ENCODE data around the gene CLTA. TPM values are rescaled to one million over a fixed set of nuclear protein-coding genes. Genes with fewer than 3 reads are reported as not detected.

The CLTA gene
- total RNA-seq, 3 donors from 2014 or later: 177 to 202 (median 178) TPM

DNA sequence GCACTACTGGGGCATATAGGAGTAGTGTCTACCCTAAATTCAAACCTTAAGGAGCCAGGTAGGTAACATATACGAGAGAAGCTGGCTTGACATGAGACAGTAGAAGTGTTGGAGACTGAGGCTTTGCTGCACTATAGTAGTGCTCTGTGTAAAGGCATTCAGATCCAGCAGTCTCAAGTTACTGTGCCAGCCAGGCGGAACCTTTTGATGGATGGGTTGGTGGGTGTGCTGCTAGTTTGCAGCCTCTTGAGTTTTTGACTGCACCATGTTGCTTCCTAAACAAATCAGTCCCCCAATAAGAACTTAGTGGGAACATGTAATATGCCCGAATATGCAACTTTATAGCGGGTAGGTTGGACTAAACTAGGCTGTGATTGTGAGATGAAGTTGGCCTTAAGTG, 1.5 kb downstream of the CLTA start:
- TF ChIP-seq POLR2A (IDR thresholded peaks at IDR 0.05) (no peak), POLR2AphosphoS5 (IDR thresholded peaks at IDR 0.05) (no peak)
- TF ChIP-seq, protein P1, sequence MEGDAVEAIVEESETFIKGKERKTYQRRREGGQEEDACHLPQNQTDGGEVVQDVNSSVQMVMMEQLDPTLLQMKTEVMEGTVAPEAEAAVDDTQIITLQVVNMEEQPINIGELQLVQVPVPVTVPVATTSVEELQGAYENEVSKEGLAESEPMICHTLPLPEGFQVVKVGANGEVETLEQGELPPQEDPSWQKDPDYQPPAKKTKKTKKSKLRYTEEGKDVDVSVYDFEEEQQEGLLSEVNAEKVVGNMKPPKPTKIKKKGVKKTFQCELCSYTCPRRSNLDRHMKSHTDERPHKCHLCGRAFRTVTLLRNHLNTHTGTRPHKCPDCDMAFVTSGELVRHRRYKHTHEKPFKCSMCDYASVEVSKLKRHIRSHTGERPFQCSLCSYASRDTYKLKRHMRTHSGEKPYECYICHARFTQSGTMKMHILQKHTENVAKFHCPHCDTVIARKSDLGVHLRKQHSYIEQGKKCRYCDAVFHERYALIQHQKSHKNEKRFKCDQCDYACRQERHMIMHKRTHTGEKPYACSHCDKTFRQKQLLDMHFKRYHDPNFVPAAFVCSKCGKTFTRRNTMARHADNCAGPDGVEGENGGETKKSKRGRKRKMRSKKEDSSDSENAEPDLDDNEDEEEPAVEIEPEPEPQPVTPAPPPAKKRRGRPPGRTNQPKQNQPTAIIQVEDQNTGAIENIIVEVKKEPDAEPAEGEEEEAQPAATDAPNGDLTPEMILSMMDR (IDR thresholded peaks at IDR 0.05): no peak
- no peak for DNase-seq (ENCODE audit: low spot score in 2 of 2)
- peak overlapping the region in 1 of 2 donors; percentile 91 for H3K27ac ChIP-seq
- no peaks in the 10 kb centered on the region for H3K9me3 ChIP-seq
- intact Hi-C loops (cut with DNase I; ENCODE audit: low total_unique reads): no loop called here
- H3K4me3 ChIP-seq: peak overlapping the region; percentile 69 to 98 (median 83)
- no peaks in the 10 kb centered on the region for H3K36me3 ChIP-seq
- no peaks in the 10 kb centered on the region for H3K27me3 ChIP-seq
- peaks cover 8 to 26% of the 10 kb centered on the region in 2 donors for H3K4me1 ChIP-seq

DNA sequence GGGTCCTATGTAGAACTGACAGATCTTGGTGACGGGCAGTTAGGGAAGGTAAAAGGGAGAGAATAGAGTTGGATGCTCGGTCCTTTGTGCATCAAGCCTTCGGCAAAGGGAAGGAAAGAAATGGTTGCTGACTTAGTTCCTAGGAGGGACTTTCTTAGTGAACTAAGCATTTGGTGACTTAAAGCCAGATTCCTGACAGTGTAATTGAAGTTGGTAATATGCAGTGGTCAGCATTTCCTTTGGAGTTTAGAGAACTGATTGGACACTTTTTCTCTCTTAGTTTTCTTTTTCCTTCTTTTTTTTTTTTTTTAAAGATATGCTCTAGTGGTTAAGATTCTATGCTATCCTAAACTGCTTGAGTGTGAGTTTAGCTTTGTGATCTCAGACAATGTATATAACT, 2.3 kb downstream of the CLTA start:
- H3K27me3 ChIP-seq: no peaks in the 10 kb centered on the region
- peak overlapping the region; percentile 69 to 98 (median 83) for H3K4me3 ChIP-seq
- intact Hi-C loops (cut with DNase I; ENCODE audit: low total_unique reads): no loop called here
- no peak for DNase-seq (ENCODE audit: low spot score in 2 of 2)
- H3K36me3 ChIP-seq: no peaks in the 10 kb centered on the region
- H3K27ac ChIP-seq: no peak overlapping the region
- peaks cover 8 to 26% of the 10 kb centered on the region in 2 donors for H3K4me1 ChIP-seq
- H3K9me3 ChIP-seq: no peaks in the 10 kb centered on the region
- TF ChIP-seq POLR2A (IDR thresholded peaks at IDR 0.05) (no peak), POLR2AphosphoS5 (IDR thresholded peaks at IDR 0.05) (no peak)
- TF ChIP-seq, protein P1 (IDR thresholded peaks at IDR 0.05): no peak

DNA sequence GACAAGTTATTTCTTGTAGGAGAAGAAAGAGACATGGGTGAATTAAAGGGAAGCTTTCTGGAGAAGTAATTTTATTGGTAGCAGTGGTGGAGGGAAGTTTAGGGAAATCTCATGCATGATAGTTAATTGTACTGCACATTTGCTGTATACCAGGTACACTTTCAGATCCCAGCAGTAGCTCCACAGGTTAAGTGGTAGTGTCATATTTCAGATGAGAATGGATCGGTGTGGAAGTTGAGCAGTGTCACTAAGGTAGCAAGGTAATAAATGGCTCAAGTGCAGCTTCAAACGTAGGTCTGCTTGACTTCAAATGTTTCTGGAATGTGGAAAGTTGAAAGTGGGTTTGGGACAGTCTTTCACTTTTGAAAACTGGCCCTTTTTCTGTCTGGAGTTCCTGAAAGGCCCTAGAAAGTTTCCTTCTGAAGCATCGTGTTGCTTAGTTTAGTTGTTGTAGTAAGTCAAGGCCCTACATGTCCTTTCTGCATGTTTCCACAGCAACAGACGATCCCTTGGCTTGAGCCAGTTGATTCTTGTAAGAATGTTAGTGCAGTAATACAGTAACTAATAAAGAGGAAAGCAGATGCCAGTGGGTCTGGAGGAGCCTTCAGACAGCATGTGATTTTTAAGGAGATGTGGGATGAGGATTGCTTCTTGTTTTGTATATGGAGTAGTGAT, 3.7 kb downstream of the CLTA start:
- H3K4me3 ChIP-seq: no peak overlapping the region
- intact Hi-C loops (cut with DNase I; ENCODE audit: low total_unique reads): no loop called here
- H3K36me3 ChIP-seq: no peaks in the 10 kb centered on the region
- DNase-seq (ENCODE audit: low spot score in 2 of 2): no peak
- H3K27ac ChIP-seq: peak overlapping the region in 1 of 2 donors; percentile 16
- H3K4me1 ChIP-seq: peaks cover 8 to 26% of the 10 kb centered on the region in 2 donors
- H3K27me3 ChIP-seq: no peaks in the 10 kb centered on the region
- TF ChIP-seq POLR2AphosphoS5 (IDR thresholded peaks at IDR 0.05) (no peak), POLR2A (IDR thresholded peaks at IDR 0.05) (no peak)
- TF ChIP-seq, protein P1 (IDR thresholded peaks at IDR 0.05): no peak
- no peaks in the 10 kb centered on the region for H3K9me3 ChIP-seq

DNA sequence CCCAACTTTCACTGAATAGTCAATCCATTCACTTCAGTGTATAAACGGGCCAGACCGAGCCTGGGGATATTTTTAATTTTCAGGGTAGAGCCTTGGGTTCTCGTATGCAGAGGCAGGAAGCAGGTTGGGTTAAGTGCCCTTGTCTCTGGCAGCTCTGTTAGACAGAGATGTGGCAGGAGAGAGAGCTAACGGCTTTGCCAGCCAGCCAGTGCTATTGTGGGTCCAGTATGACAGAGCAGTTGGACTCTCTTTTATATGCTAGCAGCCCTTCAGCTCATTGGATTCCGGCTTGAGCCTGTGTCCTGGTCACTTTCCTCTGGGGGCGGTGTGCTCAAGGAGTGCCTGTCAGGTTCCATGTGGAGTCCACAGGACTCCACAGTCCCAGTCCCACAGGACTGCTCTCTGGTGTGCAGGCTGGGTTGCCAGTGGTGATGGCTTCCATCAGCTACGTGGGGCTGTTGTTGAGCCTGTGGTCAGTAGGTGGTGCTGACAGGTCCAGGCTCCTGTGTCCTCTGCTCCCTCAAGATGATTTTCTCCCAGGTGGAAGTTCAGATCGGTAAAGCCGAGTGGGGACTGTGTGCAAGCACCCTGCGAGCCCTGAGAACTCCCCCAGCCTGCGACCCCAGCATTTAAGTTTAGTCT, 14.3 kb downstream of the CLTA start:
- DNase-seq (ENCODE audit: low spot score in 2 of 2): no peak
- H3K27ac ChIP-seq: no peak overlapping the region
- no peaks in the 10 kb centered on the region for H3K27me3 ChIP-seq
- H3K36me3 ChIP-seq: peaks cover 3% of the 10 kb centered on the region
- TF ChIP-seq POLR2A (IDR thresholded peaks at IDR 0.05) (no peak), POLR2AphosphoS5 (IDR thresholded peaks at IDR 0.05) (no peak)
- TF ChIP-seq, protein P1 (IDR thresholded peaks at IDR 0.05): no peak
- H3K4me1 ChIP-seq: no peaks in the 10 kb centered on the region
- H3K4me3 ChIP-seq: no peak overlapping the region
- no peaks in the 10 kb centered on the region for H3K9me3 ChIP-seq
- intact Hi-C loops (cut with DNase I; ENCODE audit: low total_unique reads): loop anchor here (1.0 kb wide), 1 partner anchor 19 kb away; no protein-coding TSS in a partner anchor

DNA sequence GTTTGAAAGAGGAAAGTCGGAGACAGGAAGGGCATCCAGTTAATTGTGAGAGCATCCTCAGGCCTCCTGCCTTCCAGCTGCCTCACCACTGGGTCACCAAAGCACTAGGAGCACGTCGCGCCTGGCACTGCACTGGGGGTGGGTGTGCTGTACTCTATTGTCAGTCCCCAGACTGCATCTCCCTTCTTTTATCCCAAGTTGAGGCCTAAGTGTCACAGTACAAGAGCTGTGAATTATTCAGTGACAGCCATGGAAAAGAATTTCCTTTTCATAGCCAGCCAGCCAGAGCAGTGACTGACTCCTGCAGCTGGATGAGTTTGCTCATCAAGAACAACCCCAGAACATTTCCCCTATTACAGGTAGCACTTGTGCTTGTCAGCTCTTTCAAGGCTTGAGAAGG, 16.3 kb downstream of the CLTA start:
- Histone ChIP-seq H3K36me3 (no peaks in the 10 kb centered on the region), H3K9me3 (no peaks in the 10 kb centered on the region), H3K27me3 (no peaks in the 10 kb centered on the region), H3K4me1 (no peaks in the 10 kb centered on the region), H3K27ac (no peak overlapping the region), H3K4me3 (no peak overlapping the region)
- DNase-seq (ENCODE audit: low spot score in 2 of 2): no peak
- intact Hi-C loops (cut with DNase I; ENCODE audit: low total_unique reads): no loop called here
- TF ChIP-seq, protein P1 (IDR thresholded peaks at IDR 0.05): no peak
- TF ChIP-seq POLR2A (IDR thresholded peaks at IDR 0.05): no peak
- no peak for TF ChIP-seq POLR2AphosphoS5 (IDR thresholded peaks at IDR 0.05)

Measured in breast epithelium (tissue), 4 donors.